GM10266 (cell line): ENCODE measurements around the gene WWOX.

ENCODE experiments used
- DNase-seq: peaks from one replicate; pipeline ENCODE4 v3.0.0; 2012; ENCODE audit errors: extremely low spot score
- CTCF ChIP-seq: IDR thresholded peaks from 2 replicates; pipeline ENCODE4 v1.5.1; 2012; ENCODE audit warnings: mild to moderate bottlenecking, low read depth; ENCODE audit not compliant: control insufficient read depth, insufficient read depth; ENCODE audit errors: missing control alignments

The WWOX gene

GRCh38 chr16:78407191-78407590, 307.7 kb downstream of the WWOX start:
- TF ChIP-seq CTCF = no peak

GRCh38 chr16:78413651-78414050, 314.2 kb downstream of the WWOX start:
- DNase-seq = no peak

More at GRCh38 chr16:78407191-78407590, 307.7 kb downstream of the WWOX start:
- DNase-seq = no peak

GRCh38 chr16:78415013-78415412, 315.6 kb downstream of the WWOX start:
- no peak for TF ChIP-seq CTCF
- no peak for DNase-seq

More at GRCh38 chr16:78413651-78414050, 314.2 kb downstream of the WWOX start:
- no peak for TF ChIP-seq CTCF

- DNase-seq = no peak
- TF ChIP-seq CTCF = no peak
Observed at GRCh38 chr16:78415669-78416068, 316.2 kb downstream of the WWOX start.

- no peak for TF ChIP-seq CTCF
- DNase-seq = no peak
Observed at GRCh38 chr16:78416400-78416799, 316.9 kb downstream of the WWOX start.

GRCh38 chr16:78421181-78421708, 321.8 kb downstream of the WWOX start:
- no peak for DNase-seq
- no peak for TF ChIP-seq CTCF

GRCh38 chr16:78425281-78425680, 325.8 kb downstream of the WWOX start:
- DNase-seq = no peak
- TF ChIP-seq CTCF = no peak
